HG02884 (cell line): Measurements from ENCODE around the gene CHD5.

Experiments used
- ATAC-seq: cut with Tn5 transposase; IDR thresholded peaks from one replicate; pipeline ENCODE4 v1.9.1; 2021; ENCODE audit warnings: mild to moderate bottlenecking, moderate library complexity; ENCODE audit not compliant: unreplicated experiment

CHD5 gene

GRCh38 chr1:6134741-6135510 is 45.2 kb downstream of the CHD5 start:
- ATAC-seq, result no peak

- ATAC-seq, result no peak
Measured at GRCh38 chr1:6134206-6134605, 45.9 kb downstream of the CHD5 start.

GRCh38 chr1:6133146-6133895 is 46.8 kb downstream of the CHD5 start:
- ATAC-seq, result no peak

- ATAC-seq, result no peak
Measured at GRCh38 chr1:6131561-6131960, 48.6 kb downstream of the CHD5 start.

- no peak for ATAC-seq
Measured at GRCh38 chr1:6130596-6130995, 49.5 kb downstream of the CHD5 start.

GRCh38 chr1:6130036-6130435 is 50.1 kb downstream of the CHD5 start:
- no peak for ATAC-seq

- no peak for ATAC-seq
Measured at GRCh38 chr1:6129313-6129712, 50.8 kb downstream of the CHD5 start.

- no peak for ATAC-seq
Measured at GRCh38 chr1:6128276-6129081, 51.6 kb downstream of the CHD5 start.

- ATAC-seq, result no peak
Measured at GRCh38 chr1:6127587-6128163, 52.4 kb downstream of the CHD5 start.

- no peak for ATAC-seq
Measured at GRCh38 chr1:6126521-6127067, 53.5 kb downstream of the CHD5 start.

- no peak for ATAC-seq
Measured at GRCh38 chr1:6126028-6126427, 54.1 kb downstream of the CHD5 start.

- no peak for ATAC-seq
Measured at GRCh38 chr1:6125366-6125765, 54.8 kb downstream of the CHD5 start.

- no peak for ATAC-seq
Measured at GRCh38 chr1:6124746-6125365, 55.3 kb downstream of the CHD5 start.

- no peak for ATAC-seq
Measured at GRCh38 chr1:6124341-6124740, 55.8 kb downstream of the CHD5 start.

GRCh38 chr1:6123816-6124215 is 56.3 kb downstream of the CHD5 start:
- no peak for ATAC-seq

GRCh38 chr1:6123083-6123482 is 57.0 kb downstream of the CHD5 start:
- no peak for ATAC-seq

GRCh38 chr1:6121651-6122370 is 58.3 kb downstream of the CHD5 start:
- no peak for ATAC-seq

GRCh38 chr1:6121021-6121421 is 59.1 kb downstream of the CHD5 start:
- no peak for ATAC-seq

- ATAC-seq, result no peak
Measured at GRCh38 chr1:6118415-6118814, 61.7 kb downstream of the CHD5 start.

GRCh38 chr1:6117624-6118023 is 62.5 kb downstream of the CHD5 start:
- no peak for ATAC-seq
